ENCODE measurements around the gene IRF6.
A peak's percentile ranks its signal among the peaks of the same experiment; 100 is the strongest.

The IRF6 gene

DNA sequence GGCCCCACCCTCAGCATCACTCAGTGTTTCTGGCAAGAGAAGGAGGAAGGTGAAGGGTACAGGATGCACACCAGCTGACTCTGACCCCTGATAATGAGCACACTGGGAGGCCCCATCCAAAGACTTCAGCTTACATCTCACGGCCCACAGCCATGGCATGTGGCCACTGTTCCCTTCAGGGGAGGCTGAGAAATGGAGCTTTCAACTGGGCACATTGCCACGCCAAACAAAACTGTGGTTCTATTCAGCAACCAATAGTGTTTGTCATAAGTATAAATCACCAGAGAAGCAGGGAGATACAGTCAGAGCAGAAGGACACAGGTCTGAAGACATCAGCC lies 62.8 kb downstream of the IRF6 start:
- no peak for TF ChIP-seq PPARA (CRISPR knock-in tag; IDR thresholded peaks at IDR 0.05; ENCODE audit: borderline replicate concordance)
- TF ChIP-seq BACH2 (CRISPR knock-in tag; IDR thresholded peaks at IDR 0.05; ENCODE audit: borderline replicate concordance): no peak
- TF ChIP-seq ZNF565 (CRISPR knock-in tag; conservative IDR thresholded peaks at IDR 0.05; ENCODE audit: low read depth): no peak
- ATAC-seq: peak; percentile 24; the same call in 2 of the 3 replicates

- ATAC-seq: peak; percentile 84
- TF ChIP-seq SNAI2 (CRISPR knock-in tag; IDR thresholded peaks at IDR 0.05): no peak
Observed at GRCh38 chr1:209742409-209743144, 63.4 kb downstream of the IRF6 start.

GRCh38 chr1:209741889-209742288 lies 64.1 kb downstream of the IRF6 start:
- no peak for ATAC-seq

GRCh38 chr1:209741193-209741592 lies 64.7 kb downstream of the IRF6 start:
- no peak for TF ChIP-seq ZNF8 (CRISPR knock-in tag; IDR thresholded peaks at IDR 0.05)
- no peak for TF ChIP-seq ZNF565 (CRISPR knock-in tag; conservative IDR thresholded peaks at IDR 0.05; ENCODE audit: low read depth)
- no peak for TF ChIP-seq ZC3H10 (CRISPR knock-in tag; IDR thresholded peaks at IDR 0.05)
- TF ChIP-seq CREB5 (CRISPR knock-in tag; IDR thresholded peaks at IDR 0.05; ENCODE audit: low read depth): no peak
- TF ChIP-seq, protein P1, sequence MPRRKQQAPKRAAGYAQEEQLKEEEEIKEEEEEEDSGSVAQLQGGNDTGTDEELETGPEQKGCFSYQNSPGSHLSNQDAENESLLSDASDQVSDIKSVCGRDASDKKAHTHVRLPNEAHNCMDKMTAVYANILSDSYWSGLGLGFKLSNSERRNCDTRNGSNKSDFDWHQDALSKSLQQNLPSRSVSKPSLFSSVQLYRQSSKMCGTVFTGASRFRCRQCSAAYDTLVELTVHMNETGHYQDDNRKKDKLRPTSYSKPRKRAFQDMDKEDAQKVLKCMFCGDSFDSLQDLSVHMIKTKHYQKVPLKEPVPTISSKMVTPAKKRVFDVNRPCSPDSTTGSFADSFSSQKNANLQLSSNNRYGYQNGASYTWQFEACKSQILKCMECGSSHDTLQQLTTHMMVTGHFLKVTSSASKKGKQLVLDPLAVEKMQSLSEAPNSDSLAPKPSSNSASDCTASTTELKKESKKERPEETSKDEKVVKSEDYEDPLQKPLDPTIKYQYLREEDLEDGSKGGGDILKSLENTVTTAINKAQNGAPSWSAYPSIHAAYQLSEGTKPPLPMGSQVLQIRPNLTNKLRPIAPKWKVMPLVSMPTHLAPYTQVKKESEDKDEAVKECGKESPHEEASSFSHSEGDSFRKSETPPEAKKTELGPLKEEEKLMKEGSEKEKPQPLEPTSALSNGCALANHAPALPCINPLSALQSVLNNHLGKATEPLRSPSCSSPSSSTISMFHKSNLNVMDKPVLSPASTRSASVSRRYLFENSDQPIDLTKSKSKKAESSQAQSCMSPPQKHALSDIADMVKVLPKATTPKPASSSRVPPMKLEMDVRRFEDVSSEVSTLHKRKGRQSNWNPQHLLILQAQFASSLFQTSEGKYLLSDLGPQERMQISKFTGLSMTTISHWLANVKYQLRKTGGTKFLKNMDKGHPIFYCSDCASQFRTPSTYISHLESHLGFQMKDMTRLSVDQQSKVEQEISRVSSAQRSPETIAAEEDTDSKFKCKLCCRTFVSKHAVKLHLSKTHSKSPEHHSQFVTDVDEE (CRISPR knock-in tag; IDR thresholded peaks at IDR 0.05): no peak
- TF ChIP-seq TCF4 (CRISPR knock-in tag; IDR thresholded peaks at IDR 0.05; ENCODE audit: borderline replicate concordance): no peak
- TF ChIP-seq PATZ1 (CRISPR knock-in tag; IDR thresholded peaks at IDR 0.05; ENCODE audit: borderline replicate concordance): no peak
- ATAC-seq: no peak

More at GRCh38 chr1:209741889-209742288, 64.1 kb downstream of the IRF6 start:
- TF ChIP-seq, protein P2, sequence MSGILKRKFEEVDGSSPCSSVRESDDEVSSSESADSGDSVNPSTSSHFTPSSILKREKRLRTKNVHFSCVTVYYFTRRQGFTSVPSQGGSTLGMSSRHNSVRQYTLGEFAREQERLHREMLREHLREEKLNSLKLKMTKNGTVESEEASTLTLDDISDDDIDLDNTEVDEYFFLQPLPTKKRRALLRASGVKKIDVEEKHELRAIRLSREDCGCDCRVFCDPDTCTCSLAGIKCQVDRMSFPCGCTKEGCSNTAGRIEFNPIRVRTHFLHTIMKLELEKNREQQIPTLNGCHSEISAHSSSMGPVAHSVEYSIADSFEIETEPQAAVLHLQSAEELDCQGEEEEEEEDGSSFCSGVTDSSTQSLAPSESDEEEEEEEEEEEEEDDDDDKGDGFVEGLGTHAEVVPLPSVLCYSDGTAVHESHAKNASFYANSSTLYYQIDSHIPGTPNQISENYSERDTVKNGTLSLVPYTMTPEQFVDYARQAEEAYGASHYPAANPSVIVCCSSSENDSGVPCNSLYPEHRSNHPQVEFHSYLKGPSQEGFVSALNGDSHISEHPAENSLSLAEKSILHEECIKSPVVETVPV (CRISPR knock-in tag; IDR thresholded peaks at IDR 0.05): no peak
- TF ChIP-seq ARNTL (CRISPR knock-in tag; IDR thresholded peaks at IDR 0.05; ENCODE audit: borderline replicate concordance, low read depth) (no peak), ZNF8 (CRISPR knock-in tag; IDR thresholded peaks at IDR 0.05) (no peak), ZNF565 (CRISPR knock-in tag; conservative IDR thresholded peaks at IDR 0.05; ENCODE audit: low read depth) (no peak)

DNA sequence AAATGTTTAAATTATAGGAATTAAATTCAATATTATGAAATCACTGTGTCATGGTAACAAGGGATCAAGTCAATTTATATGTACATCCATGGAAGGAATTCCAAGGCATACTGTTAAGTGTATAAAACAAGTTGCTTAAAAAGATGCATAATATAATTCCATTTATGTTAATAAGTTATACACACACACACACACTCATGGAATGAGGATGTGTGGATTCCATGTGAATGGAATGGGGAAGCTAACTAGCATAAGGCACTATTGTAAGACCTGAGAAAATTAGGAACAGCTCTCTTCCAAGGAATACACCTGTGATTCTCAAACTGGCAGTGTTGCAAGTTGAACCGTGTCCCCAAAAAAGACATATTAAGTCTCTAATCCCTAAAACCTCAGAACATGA lies 67.7 kb downstream of the IRF6 start:
- no peak for ATAC-seq
- no peak for TF ChIP-seq ESRRG (CRISPR knock-in tag; IDR thresholded peaks at IDR 0.05)
- TF ChIP-seq RARB (CRISPR knock-in tag; IDR thresholded peaks at IDR 0.05): no peak
- TF ChIP-seq, protein P1 (CRISPR knock-in tag; IDR thresholded peaks at IDR 0.05): no peak
- no peak for TF ChIP-seq GLIS3 (CRISPR knock-in tag; IDR thresholded peaks at IDR 0.05)

All from SK-N-SH treated with all-trans-retinoic acid at 6 μM for 48 hours (cell line).